HEK293 (cell line): ENCODE results near the gene PLA2G3.
A peak's percentile ranks its signal among the peaks of the same experiment; 100 is the strongest.

ENCODE experiments used
- CTCF ChIA-PET: fragments of 350-600 bp; formaldehyde crosslinking; extraction: SDS; loops from one replicate; lab custom pipeline; 2021; ENCODE audit warnings: antibody characterized with exemption; lab: Yijun Ruan, JAX
- POLR2A ChIA-PET: fragments of 300-600 bp; formaldehyde crosslinking; extraction: SDS; loops from one replicate; lab custom pipeline; 2020; ENCODE audit warnings: antibody characterized with exemption, inconsistent platforms; lab: Yijun Ruan, JAX
- H3K27ac ChIP-seq: fragments of 200-500 bp; sonication (Bioruptor generic); 2 replicates; pipeline ENCODE4 v1.5.1; 2014; ENCODE audit warnings: low read depth, low read length, control low read depth, inconsistent platforms; ENCODE audit errors: extremely low read depth
- H3K36me3 ChIP-seq, 2 experiments: fragments of 200-500 bp in 1 of 2; sonication (Bioruptor generic) in 1 of 2; 1 replicate in 1 of 2; 2 replicates in 1 of 2; pipeline ENCODE4 v1.5.1; 2014 to 2017; ENCODE audit warnings: inconsistent platforms in 2 of 2, low read length in 2 of 2; ENCODE audit not compliant: control insufficient read depth in 2 of 2, insufficient read depth in 1 of 2
- H3K4me1 ChIP-seq: fragments of 200-500 bp; sonication (Bioruptor generic); 2 replicates; pipeline ENCODE4 v1.5.1; 2014; ENCODE audit warnings: mild to moderate bottlenecking, low read length, inconsistent platforms; ENCODE audit not compliant: control insufficient read depth, insufficient read depth
- H3K4me3 ChIP-seq: 2 replicates; pipeline ENCODE4 v1.5.1; 2011; ENCODE audit warnings: low read depth, mild to moderate bottlenecking, control low read depth, low read length, moderate library complexity
- H3K9me3 ChIP-seq: fragments of 200-500 bp; sonication (Bioruptor generic); 2 replicates; pipeline ENCODE4 v1.5.1; 2014; ENCODE audit warnings: low read depth, low read length, inconsistent platforms; ENCODE audit not compliant: control insufficient read depth, insufficient read depth
- EGR2 ChIP-seq: fragments of 450-650 bp; formaldehyde crosslinking; IDR thresholded peaks from 2 replicates; pipeline ENCODE4 v1.5.1; 2016; ENCODE audit warnings: low read depth, missing biosample characterization, missing genetic modification characterization
- ELK4 ChIP-seq: IDR thresholded peaks from 2 replicates; pipeline ENCODE4 v1.6.1; 2011; ENCODE audit warnings: mild to moderate bottlenecking, low read depth, low read length, borderline replicate concordance
- GLI2 ChIP-seq: fragments of 450-650 bp; formaldehyde crosslinking; IDR thresholded peaks from 2 replicates; pipeline ENCODE4; 2017; ENCODE audit warnings: missing biosample characterization, missing genetic modification characterization, low read depth, borderline replicate concordance
- GLIS1 ChIP-seq: fragments of 450-650 bp; formaldehyde crosslinking; IDR thresholded peaks from 2 replicates; pipeline ENCODE4 v1.5.1; 2016; ENCODE audit warnings: missing biosample characterization, missing genetic modification characterization
- IKZF3 ChIP-seq: fragments of 450-650 bp; IDR thresholded peaks from 2 replicates; pipeline ENCODE4 v1.5.0; 2018; ENCODE audit warnings: missing biosample characterization, mild to moderate bottlenecking, missing genetic modification characterization, moderate library complexity
- KLF10 ChIP-seq: fragments of 450-650 bp; IDR thresholded peaks from 2 replicates; pipeline ENCODE4 v1.5.1; 2018; ENCODE audit warnings: missing biosample characterization, mild to moderate bottlenecking, missing genetic modification characterization
- PRDM1 ChIP-seq: fragments of 450-650 bp; formaldehyde crosslinking; IDR thresholded peaks from 2 replicates; pipeline ENCODE4; 2016; ENCODE audit warnings: missing biosample characterization, missing genetic modification characterization
- SCRT1 ChIP-seq: fragments of 450-650 bp; formaldehyde crosslinking; IDR thresholded peaks from 2 replicates; pipeline ENCODE4 v1.5.1; 2016; ENCODE audit warnings: missing biosample characterization, missing genetic modification characterization, borderline replicate concordance
- SCRT2 ChIP-seq: fragments of 450-650 bp; formaldehyde crosslinking; IDR thresholded peaks from 2 replicates; pipeline ENCODE4 v1.5.1; 2016; ENCODE audit warnings: missing biosample characterization, missing genetic modification characterization
- YY1 ChIP-seq: fragments of 450-650 bp; formaldehyde crosslinking; IDR thresholded peaks from 2 replicates; pipeline ENCODE4 v1.5.1; 2018; ENCODE audit warnings: missing biosample characterization, missing genetic modification characterization
- ZBTB17 ChIP-seq: fragments of 450-650 bp; formaldehyde crosslinking; IDR thresholded peaks from 2 replicates; pipeline ENCODE4 v1.5.1; 2016; ENCODE audit warnings: missing biosample characterization, missing genetic modification characterization
- ZBTB20 ChIP-seq: fragments of 450-650 bp; formaldehyde crosslinking; IDR thresholded peaks from 2 replicates; pipeline ENCODE4 v1.5.1; 2016; ENCODE audit warnings: missing biosample characterization, missing genetic modification characterization
- ZBTB48 ChIP-seq: fragments of 450-650 bp; formaldehyde crosslinking; IDR thresholded peaks from 2 replicates; pipeline ENCODE4 v1.5.1; 2016; ENCODE audit warnings: missing biosample characterization, missing genetic modification characterization
- ZEB2 ChIP-seq: fragments of 450-650 bp; formaldehyde crosslinking; IDR thresholded peaks from 2 replicates; pipeline ENCODE4 v1.5.1; 2016; ENCODE audit warnings: missing biosample characterization, missing genetic modification characterization
- ZIC2 ChIP-seq: fragments of 450-650 bp; formaldehyde crosslinking; IDR thresholded peaks from 2 replicates; pipeline ENCODE4 v1.5.1; 2016; ENCODE audit warnings: missing biosample characterization, missing genetic modification characterization
- ZNF138 ChIP-seq: fragments of 450-650 bp; formaldehyde crosslinking; IDR thresholded peaks from 2 replicates; pipeline ENCODE4 v1.5.1; 2016; ENCODE audit warnings: missing biosample characterization, missing genetic modification characterization, borderline replicate concordance
- ZNF146 ChIP-seq: fragments of 450-650 bp; formaldehyde crosslinking; IDR thresholded peaks from 2 replicates; pipeline ENCODE4 v1.5.1; 2016; ENCODE audit warnings: missing biosample characterization, missing genetic modification characterization
- ZNF175 ChIP-seq: fragments of 450-650 bp; formaldehyde crosslinking; IDR thresholded peaks from 2 replicates; pipeline ENCODE4 v1.5.1; 2016; ENCODE audit warnings: missing biosample characterization, missing genetic modification characterization
- ZNF324 ChIP-seq: fragments of 450-650 bp; formaldehyde crosslinking; IDR thresholded peaks from 2 replicates; pipeline ENCODE4 v1.5.1; 2016; ENCODE audit warnings: missing biosample characterization, missing genetic modification characterization
- ZNF362 ChIP-seq: fragments of 450-650 bp; formaldehyde crosslinking; IDR thresholded peaks from 2 replicates; pipeline ENCODE4 v1.5.1; 2016; ENCODE audit warnings: missing biosample characterization, missing genetic modification characterization
- ZNF366 ChIP-seq: fragments of 450-650 bp; formaldehyde crosslinking; conservative IDR thresholded peaks from 2 replicates; pipeline ENCODE4 v1.5.1; 2016; ENCODE audit warnings: missing biosample characterization, missing genetic modification characterization
- ZNF596 ChIP-seq: fragments of 450-650 bp; IDR thresholded peaks from 2 replicates; pipeline ENCODE4 v1.5.0; 2018; ENCODE audit warnings: missing biosample characterization, mild to moderate bottlenecking, missing genetic modification characterization, moderate library complexity
- ZNF660 ChIP-seq: fragments of 450-650 bp; IDR thresholded peaks from 2 replicates; pipeline ENCODE4 v1.5.1; 2018; ENCODE audit warnings: missing biosample characterization, mild to moderate bottlenecking, missing genetic modification characterization
- TF ChIP-seq, protein P1 (sequence below): fragments of 450-650 bp; formaldehyde crosslinking; optimal IDR thresholded peaks from 2 replicates; pipeline ENCODE3; 2016; ENCODE audit warnings: missing biosample characterization, mild to moderate bottlenecking, missing genetic modification characterization
- TF ChIP-seq, protein P2 (sequence below): fragments of 450-650 bp; IDR thresholded peaks from 2 replicates; pipeline ENCODE4 v1.5.1; 2018; ENCODE audit warnings: missing biosample characterization, mild to moderate bottlenecking, missing genetic modification characterization

PLA2G3 gene

DNA sequence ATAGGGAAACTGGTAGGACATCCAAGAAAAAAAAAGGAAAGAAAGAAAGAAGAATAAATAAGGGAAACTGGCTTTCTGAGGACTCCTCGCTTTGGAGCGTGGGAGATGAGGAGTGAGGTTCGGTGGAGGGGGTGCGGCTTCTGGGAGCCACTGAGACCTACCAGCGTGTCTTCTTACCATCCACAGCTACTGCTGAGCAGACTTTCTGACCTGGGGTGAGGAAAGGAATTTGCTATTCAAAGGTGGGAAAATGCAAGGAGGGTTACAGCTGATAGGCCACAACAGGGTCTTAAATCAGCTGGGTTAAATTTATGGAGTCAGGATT lies 32.5 kb downstream of the PLA2G3 start:
- peak overlapping the region; percentile 40; the same call in 1 of the 2 replicates for H3K27ac ChIP-seq
- TF ChIP-seq ZNF362 (0 out of 2 replicates have a peak, but pooled peaks have one; percentile 21), ZEB2 (tag by site-specific recombination) (0 out of 2 replicates have a peak, but pooled peaks have one; percentile 7), ZBTB48 (no peak), ZBTB17 (peak; percentile 37), ZNF366 (tag by site-specific recombination) (peak; percentile 84), ZNF324 (tag by site-specific recombination) (0 out of 2 replicates have a peak, but pooled peaks have one; percentile 5)
- TF ChIP-seq, all 188 proteins: peak for 5
- ChIA-PET CTCF (interaction anchor here (0.5 to 4.4 kb wide), 42 partner anchors 8 to 547 kb away, joined by 3 to 54 read pairs (median 4); partner anchors contain the start of genes MORC2, PATZ1, PIK3IP1 and RNF185), POLR2A (interaction anchor here (0.6 to 1.9 kb wide), 20 partner anchors 12 to 684 kb away, joined by 3 to 15 read pairs (median 4); partner anchors contain the start of genes INPP5J, LIMK2, MORC2 and RNF185)
- Histone ChIP-seq H3K4me3 (peak overlapping the region; percentile 38), H3K9me3 (no peaks in the 10 kb centered on the region), H3K4me1 (peaks cover 4% of the 10 kb centered on the region; the same call in 1 of the 2 replicates), H3K36me3 (peaks cover 0 to 23% of the 10 kb centered on the region in 2 experiments; a peak in 1 of 3 replicates)

- Histone ChIP-seq H3K4me3 (peak within 1 kb of the TSS; percentile 39), H3K4me1 (peaks cover 4% of the 10 kb centered on the region; the same call in 1 of the 2 replicates), H3K9me3 (no peaks in the 10 kb centered on the region), H3K36me3 (peaks cover 0 to 23% of the 10 kb centered on the region in 2 experiments; a peak in 1 of 3 replicates), H3K27ac (peak within 1 kb of the TSS; percentile 40; the same call in 1 of the 2 replicates)
- ChIA-PET POLR2A (interaction anchor here (0.6 to 1.9 kb wide), 20 partner anchors 12 to 683 kb away, joined by 3 to 15 read pairs (median 4); partner anchors contain the start of genes INPP5J, LIMK2, MORC2 and RNF185), CTCF (interaction anchor here (0.5 to 4.4 kb wide), 51 partner anchors 8 to 439 kb away, joined by 3 to 54 read pairs (median 4); partner anchors contain the start of genes INPP5J, MORC2, PATZ1 and PIK3IP1)
- TF ChIP-seq ZEB2 (tag by site-specific recombination) (peak; percentile 79; the same call in 1 of the 2 replicates), ZNF362 (no peak), SCRT2 (peak; percentile 96), ZNF175 (no peak), PRDM1 (peak; percentile 95; the same call in 1 of the 2 replicates), GLI2 (tag by site-specific recombination) (no peak), YY1 (tag by site-specific recombination) (0 out of 2 replicates have a peak, but pooled peaks have one; percentile 13), ELK4 (no peak), ZNF138 (no peak), KLF10 (tag by site-specific recombination) (peak; percentile 55), ZIC2 (peak; percentile 89), ZNF660 (tag by site-specific recombination) (peak; percentile 53; the same call in 1 of the 2 replicates), ZBTB17 (peak; percentile 97), SCRT1 (tag by site-specific recombination) (peak; percentile 52; the same call in 1 of the 2 replicates), IKZF3 (peak; percentile 98), ZNF596 (tag by site-specific recombination) (no peak), ZNF146 (no peak), EGR2 (tag by site-specific recombination) (0 out of 2 replicates have a peak, but pooled peaks have one; percentile 8), GLIS1 (tag by site-specific recombination) (peak; percentile 90), ZBTB20 (peak; percentile 29; the same call in 1 of the 2 replicates)
- TF ChIP-seq, protein P1, sequence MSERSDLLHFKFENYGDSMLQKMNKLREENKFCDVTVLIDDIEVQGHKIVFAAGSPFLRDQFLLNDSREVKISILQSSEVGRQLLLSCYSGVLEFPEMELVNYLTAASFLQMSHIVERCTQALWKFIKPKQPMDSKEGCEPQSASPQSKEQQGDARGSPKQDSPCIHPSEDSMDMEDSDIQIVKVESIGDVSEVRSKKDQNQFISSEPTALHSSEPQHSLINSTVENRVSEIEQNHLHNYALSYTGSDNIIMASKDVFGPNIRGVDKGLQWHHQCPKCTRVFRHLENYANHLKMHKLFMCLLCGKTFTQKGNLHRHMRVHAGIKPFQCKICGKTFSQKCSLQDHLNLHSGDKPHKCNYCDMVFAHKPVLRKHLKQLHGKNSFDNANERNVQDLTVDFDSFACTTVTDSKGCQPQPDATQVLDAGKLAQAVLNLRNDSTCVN (tag by site-specific recombination): peak; percentile 43
- TF ChIP-seq, protein P2, sequence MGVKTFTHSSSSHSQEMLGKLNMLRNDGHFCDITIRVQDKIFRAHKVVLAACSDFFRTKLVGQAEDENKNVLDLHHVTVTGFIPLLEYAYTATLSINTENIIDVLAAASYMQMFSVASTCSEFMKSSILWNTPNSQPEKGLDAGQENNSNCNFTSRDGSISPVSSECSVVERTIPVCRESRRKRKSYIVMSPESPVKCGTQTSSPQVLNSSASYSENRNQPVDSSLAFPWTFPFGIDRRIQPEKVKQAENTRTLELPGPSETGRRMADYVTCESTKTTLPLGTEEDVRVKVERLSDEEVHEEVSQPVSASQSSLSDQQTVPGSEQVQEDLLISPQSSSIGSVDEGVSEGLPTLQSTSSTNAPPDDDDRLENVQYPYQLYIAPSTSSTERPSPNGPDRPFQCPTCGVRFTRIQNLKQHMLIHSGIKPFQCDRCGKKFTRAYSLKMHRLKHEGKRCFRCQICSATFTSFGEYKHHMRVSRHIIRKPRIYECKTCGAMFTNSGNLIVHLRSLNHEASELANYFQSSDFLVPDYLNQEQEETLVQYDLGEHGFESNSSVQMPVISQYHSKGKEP (tag by site-specific recombination): no peak
Measured at GRCh38 chr22:31107178-31107893, 33.0 kb downstream of the PLA2G3 start, which contains the start of gene SELENOM. SELENOM (minus strand) TSS chr22:31107568; CDS start chr22:31107505, 63 bp downstream.
